Measurements from ENCODE around the gene CYCS.
"Not testable (repeated sequence)": the region's sequence is repeated elsewhere in the genome, so short reads cannot be mapped to it uniquely, and the experiment has no call there.

Gene CYCS

DNA sequence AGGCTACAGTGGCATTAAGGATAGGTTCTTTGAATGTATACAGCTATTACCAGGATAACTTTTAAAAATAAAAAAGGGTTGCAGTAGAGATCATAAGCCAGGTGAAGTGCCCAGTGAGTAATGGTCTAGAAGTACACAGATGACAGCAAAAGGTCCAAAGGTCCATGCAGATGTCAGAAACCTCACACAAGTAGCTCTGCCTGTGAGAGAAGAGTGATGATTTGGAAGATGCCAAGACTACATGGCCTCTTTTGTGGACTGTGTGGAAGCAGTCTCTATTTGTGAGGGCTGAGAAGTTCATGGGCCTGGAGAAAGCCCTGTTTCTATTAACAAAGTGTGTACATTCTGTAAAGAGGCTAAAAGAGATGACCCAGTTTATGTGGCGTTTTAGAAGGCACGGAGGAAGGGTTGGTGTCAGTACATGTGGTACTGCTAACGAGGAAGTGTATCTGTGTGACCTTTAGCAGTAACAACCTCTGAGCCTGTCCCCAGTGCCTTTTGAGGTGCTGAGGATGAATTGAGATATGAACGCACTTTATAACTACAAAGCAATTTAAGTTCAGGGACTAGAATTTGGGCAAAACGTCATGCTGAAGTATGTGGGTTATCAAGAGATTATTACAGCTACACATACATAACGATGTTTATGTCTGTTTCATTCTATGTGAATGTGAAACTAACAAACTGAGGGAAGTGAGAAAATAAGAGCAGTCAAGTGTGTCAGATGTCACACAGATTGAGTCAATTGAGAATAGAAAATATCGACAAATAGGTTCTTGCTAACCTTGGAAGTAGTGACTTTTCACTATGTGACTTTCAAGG, 7.6 kb downstream of the CYCS start:
- DNase-seq: no peak

DNA sequence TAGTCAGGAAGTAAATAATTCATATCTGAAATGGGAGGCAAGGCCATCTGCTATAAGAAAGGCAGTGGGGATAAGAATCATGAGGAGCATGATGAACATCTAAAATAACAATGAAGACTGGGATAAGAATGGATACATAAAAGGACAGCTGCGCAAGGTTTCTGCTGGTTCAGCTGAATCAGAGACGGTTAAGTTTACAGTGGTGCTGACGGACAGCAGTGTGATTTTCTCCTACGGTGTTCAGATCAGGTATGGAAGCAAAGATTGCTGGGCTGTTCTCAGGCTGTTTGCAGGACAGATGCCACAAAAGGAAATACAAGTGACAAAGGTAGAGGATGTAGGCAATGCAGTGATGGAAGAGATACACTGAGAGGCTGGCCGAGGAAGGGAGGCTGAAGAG, 8.4 kb downstream of the CYCS start:
- no peak for DNase-seq

DNA sequence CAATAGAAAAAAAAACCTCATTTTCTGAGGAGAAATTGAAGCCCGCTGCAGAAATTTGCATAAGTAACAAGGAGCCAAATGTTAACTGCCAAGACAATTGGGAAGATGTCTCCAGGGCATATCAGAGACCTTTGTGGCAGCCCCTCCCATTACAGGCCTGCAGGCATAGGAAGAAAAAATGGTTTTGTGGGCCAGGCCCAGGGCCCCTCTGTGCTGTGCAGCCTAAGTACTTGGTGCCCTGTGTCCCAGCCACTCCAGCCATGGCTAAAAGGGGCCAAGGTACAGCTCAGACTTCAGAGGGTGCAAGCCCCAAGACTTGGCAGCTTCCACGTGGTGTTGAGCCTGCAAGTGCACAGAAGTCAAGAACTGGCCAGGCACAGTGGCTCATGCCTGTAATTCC, 14.5 kb downstream of the CYCS start:
- not testable (repeated sequence) for DNase-seq

DNA sequence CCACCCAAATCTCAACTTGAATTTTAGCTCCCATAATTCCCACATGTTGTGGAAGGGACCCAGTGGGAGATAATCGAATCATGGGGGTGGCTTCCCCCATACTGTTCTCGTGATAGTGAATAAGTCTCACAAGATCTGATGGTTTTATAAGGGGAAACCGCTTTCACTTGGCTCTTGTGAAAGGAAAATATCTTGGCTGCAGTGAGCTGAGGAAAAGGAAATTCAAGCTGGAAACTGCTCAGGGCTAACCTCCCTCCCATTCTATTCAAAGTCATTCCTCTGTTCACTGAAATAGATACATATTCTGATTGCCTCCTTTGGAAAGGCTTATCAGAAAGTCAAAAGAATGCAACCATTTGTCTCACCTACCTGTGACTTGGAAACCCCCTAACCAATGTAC, 15.8 kb downstream of the CYCS start:
- no peak for DNase-seq

DNA sequence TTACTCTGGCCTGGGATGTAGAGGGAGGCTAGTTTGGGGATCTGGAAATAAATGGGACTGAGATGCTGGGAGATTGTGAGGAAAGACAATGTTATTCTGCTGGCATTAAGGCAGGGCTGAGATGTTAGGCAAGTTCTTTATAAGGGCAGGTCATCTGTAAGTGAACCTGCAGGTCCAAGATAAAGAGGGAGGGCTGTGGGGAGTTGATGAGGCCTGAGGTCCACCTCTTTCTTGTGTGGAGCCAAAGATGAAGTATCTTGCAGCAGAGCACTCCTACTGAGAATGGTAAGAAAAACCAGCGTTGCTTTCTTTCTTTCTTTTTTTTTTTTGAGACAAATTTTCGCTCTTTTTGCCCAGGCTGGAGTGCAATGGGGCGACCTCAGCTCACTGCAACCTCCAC, 19.1 kb downstream of the CYCS start:
- no peak for DNase-seq

DNA sequence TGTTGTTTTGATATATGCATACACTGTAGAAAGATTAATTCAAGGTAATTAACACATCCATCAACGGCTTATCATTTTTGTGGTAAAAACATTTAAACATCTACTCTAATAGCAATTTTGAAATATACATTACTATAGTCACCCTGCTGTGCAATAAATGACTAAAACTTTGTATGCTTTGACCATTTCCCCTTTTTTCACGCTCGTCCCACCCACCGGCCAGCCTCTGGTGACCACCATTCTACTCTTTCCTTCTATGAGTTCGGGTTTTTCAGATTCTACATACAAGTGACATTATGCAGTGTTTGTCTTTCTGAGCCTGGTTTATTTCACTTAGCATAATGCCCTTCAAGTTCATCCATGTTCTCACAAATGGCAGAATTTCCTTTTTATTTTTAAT, 21.3 kb downstream of the CYCS start:
- DNase-seq: no peak

DNA sequence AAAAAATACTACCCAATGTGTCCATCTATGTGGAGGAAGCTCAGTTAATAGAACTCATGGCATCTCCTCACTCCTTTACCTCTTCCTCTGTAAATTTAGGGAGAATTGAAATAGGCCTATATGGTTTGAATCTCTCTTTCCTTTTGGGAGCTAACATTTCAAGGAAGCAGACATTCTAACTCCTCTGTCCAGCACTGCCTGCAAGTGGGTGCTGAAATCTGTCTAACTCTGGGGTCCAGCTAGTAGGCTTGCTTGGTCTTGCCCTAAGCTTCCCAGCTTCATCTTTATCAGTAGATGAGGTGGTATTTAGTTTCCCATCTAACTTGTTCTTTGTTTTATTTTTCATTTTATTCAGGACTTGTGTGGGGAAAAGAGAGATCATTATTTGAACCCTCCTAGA, 23.2 kb downstream of the CYCS start:
- DNase-seq: no peak

DNA sequence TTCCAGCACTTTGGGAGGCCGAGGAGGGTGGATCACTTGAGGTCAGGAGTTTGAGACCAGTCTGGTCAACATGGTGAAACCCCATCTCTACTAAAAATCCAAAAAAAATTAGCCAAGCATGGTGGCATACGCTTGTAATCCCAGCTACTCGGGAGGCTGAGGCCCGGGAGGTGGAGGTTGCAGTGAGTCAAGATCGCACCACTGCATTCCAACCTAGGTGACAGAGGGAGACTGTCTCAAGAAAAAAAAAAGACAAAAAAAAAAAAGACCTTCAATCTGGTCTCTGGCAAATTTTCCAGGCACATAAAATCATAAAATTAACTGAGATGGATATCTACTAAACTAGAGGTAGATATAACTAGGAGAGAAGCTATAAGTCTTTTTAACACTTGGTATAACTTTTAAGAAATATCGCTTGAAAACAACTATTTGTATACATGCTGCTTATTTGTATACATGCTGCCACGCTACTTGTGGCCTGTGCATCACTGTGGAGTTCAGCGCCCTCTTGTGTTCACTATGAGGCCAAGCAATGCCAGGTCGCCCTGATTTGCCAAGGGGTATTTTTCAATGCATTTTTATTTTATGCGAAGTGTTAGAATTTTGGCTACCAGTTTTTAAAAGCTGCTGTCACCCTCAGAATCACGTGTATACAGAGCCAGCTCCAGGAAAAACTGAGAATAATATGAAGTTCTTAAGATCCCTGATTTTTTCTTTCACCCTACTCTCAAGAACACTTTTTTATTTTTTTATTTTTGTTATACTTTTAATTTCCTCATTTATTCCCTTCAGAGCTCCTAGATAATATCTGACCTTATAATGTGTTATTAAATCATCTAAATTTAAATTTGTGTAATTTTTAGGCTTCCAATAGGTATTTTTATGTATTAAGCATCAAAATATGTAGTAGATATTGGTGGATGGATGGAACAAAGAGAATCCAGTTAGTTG, 26.7 kb downstream of the CYCS start:
- DNase-seq: peak; percentile 36

DNA sequence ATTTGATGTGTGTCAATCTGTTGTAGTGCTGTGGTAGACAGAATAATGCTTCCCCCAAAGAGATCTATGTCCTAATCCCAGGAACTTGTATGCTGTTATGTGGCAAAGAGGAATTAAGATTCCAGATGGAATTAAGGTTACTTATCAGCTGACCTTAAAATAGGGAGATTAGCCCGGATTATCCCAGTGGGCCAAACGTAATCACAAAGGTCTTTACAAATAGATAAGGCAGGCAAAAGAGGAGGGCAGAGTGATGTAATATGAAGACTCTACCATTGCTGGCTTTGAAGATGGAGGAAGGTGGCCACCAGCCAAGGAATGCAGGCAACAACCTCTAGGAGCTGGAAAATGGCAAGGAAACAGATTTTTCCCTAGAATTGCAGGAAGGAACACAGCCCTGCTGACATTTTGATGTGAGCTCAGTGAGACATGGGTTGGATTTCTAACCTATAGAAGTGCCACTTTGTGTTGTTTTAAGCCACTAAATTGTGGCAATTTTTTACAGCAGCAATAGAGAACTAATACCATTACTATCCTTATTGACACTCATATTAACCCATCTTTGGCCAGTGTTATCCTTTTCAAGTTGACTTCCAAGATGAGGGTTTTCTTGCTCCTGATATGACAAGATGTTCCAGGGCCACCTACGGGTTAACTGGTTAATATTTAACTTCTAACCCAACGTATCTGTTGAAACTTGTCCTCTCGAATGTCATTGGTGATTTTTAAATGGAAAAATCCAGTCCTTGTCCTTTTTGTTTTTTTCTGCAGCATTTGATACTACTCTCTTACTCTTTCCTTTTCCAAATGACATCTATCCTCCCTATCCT, 29.3 kb downstream of the CYCS start:
- no peak for DNase-seq

DNA sequence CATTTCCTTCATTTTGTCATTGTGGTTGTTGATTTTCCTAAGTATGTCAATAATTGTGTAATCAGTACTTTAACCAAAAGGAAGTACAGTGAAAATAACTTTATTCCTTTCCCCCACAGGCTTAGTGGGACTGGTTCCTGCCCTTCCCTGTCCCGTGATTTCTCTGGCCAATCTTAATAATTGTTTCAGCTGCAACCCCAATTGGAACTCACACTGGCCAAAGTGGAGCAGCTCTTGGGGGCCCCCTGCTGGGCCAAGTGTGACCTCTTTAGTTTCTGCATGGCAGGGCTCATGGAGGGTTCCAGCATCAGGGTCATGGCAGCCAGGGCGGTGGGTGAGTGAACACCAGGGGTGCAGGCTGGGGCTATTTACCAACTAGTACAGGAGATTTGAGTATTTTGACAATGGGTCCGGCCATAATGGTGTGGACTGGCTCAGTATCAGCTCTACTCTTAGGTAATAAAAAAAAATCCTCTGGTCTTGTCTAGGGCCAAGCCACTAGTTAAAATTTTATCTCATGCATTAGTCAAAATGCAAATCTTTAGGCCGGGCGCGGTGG, 31.7 kb downstream of the CYCS start:
- peak; percentile 78 for DNase-seq

DNA sequence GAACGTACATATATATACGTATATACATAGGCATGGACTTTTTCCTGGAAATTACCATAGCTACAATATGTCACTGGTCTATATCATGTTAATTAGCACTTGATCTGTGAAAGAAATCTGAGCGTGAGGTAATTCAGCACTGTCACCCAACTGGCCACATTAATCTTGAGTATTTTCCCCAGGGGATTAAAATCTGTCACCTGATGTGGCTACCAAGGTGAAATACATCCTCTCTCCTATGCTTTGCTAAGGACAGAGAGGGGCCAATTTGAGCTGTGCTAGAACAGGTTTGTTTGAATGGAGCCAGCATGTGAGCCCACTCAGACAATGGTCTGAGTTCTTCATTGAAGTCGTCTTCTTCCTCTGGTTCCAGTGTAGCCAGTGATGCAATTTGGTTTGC, 33.3 kb downstream of the CYCS start:
- no peak for DNase-seq

DNA sequence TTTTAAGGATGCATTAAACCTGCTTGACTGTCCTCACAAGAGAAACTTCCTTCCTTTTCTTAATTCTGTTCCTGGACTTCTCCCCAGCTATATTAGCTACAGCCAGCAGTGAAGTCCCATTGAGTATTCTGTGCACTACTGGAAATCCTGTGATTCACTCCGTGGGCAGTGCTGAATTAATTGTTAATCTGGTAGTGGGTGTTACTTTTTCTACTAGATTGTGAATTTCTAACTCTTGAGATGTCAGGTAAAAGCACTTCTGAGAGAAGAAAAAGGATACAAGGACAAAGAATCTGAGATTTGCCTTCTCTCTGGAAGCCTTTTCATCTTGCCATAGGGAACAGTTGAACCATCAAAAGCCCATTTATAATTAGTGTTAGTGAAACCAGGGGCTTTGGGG, 33.9 kb downstream of the CYCS start:
- no peak for DNase-seq

DNA sequence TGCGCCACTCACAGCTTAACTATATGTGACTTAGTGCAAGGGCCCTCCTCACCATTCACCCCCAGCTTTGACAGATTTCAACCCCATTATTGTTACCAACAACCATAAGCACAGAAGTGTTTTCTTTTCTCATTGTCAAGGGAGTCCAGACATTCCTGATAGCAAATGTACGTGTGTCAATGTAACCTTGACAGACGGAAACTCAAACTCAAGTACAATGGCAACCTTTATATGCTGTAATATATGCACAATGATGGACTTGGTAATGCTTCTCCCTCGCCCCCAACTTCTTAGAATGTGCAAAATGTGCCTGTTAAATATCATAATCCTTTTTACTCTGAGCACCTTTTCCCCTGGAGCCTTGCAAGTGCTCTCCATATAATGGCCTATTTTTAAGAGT, 34.7 kb downstream of the CYCS start:
- DNase-seq: no peak

DNA sequence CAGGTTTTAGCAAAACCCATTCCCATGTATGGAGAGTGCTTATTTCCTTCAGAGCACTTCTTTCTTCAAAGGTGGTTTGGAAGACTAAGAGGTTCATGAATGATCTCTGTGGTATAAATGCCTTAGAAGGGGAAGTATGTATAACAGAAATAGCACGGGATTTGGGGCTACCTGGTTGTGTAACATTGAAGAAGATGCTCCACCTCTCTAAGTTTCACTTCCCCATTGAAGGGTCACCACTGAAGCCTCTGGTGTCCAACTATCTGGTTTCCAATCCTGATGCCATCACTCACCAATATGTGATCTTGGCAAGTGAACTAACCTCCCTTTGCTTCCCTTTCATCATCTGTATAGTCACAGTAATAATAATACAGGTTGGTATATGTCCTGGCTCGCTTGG, 37.2 kb downstream of the CYCS start:
- no peak for DNase-seq

DNA sequence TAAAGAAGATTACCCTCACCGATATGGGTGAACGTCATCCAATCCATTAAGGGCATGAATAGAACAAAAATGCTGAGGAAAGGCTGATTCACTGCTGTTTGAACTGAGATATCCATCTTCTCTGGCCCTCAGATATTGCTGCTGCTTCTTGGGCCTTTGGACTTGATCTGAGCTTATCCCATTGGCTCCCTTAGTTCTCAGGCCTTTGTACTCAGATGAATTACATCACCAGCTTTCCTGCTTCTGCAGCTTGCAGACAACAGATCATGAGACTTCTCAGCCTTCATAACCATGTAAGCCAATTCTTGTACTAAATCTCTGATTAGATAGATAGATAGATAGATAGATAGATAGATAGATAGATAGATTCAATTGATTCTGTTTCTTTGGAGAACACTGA, 40.2 kb downstream of the CYCS start:
- no peak for DNase-seq

DNA sequence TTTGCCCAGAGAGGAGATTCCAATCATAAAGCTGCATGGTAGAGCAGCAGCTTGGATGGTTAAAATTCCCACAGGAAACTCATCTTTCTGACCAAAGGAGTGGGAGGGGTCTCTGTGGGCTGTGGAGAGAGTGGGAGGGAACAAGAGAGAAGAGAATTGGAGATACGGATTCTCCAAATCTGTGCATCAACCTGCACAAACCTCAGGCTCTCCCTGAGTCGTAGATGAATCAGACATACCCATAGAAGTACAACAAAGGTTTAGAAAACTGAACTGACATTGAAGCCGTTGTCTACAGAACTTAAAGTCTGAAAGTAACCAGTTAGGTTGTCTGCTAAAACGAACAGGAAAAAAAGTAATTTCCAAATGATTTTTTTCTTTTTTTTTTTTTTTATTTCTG, 41.9 kb downstream of the CYCS start:
- no peak for DNase-seq

DNA sequence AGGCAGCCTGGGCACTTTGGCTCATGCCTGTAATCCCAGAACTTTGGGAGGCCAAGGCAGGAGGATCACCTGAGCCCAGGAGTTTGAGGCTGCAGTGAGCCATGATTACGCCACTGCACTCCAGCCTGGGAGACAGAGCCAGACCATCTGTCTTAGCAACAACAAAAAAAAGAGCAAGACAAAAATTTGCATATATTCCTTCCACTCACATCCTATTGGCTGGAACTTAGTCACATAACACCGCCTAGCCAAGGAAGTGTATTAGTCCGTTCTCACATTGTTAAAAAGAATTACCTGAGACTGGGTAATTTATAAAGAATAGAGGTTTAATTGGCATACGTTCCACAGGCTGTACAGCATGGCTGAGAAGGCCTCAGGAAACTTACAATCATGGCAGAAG, 43.0 kb downstream of the CYCS start:
- DNase-seq: not testable (repeated sequence)

DNA sequence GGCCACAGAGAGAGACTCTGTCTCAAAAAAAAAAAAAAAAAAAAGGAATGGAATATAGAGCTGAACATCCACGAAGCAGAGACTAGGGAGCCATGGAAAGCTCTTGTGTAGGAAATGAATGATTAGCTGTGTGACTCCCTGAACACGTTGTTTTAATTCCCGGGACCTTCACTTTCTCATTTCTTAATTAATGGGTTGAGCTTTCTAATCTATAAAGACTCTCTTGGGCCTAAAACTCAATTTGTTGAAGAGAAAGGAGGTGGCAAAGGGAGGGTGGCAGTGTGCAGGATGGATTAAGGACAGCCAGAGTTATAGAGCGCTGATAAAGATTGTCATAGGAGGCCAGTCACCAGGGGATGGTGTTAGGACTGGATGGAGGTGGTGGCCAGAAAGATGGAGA, 48.0 kb downstream of the CYCS start:
- DNase-seq: no peak

DNA sequence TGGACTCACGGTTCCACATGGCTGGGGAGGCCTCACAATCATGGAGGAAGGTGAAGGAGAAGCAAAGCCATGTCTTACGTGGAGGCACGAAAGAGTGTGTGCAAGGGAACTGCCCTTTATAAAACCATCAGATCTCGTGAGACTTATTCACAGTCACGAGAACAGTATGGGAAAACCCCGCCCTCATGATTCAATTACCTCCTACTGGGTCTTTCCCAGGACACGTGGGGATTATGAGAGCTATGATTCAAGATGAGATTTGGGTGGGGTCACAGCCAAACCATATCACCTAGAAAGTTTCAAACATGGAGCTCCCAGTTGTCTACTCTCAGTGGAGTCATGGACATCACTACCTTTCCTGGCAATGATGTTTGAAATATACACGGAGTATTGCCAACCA, 49.6 kb downstream of the CYCS start:
- DNase-seq: no peak

DNA sequence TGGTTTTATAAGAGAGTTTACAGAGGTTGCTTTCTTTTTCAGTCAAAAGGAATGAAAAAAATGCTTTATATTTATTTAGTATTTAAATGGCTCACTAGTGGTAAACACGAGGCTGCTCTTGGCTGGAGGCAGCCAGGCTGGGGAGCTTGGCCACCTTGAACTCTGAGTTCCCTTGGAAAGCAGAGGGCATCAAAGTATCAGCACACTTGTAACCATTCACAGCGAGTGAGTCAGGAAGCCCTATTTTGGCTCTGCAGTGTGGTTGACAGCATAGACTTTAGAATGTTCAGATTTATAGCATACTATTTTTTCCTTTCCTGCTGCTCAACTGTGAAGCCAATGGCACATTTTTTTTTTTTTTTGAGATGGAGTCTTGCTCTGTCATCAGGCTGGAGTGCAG, 51.6 kb downstream of the CYCS start:
- no peak for DNase-seq

All from stimulated activated CD4-positive, alpha-beta T cell treated with anti-CD3 and anti-CD28 coated beads, Interleukin-12 subunit alpha, Interleukin-12 subunit beta, amount 100 ng/mL, for 4 hours (primary cell).